Heart left ventricle (tissue), 13 donors: ENCODE results near the gene NTRK3.

Source experiments
- CTCF ChIP-seq, 12 donors: fragments of 200-600 bp; sonication (generic) in 4 of 12; IDR thresholded peaks; one replicate each; pipeline versions ENCODE4 v1.5.0 to v1.8.0; 2018 to 2022; ENCODE audit warnings: antibody characterized with exemption in 12 of 12, mild to moderate bottlenecking in 5 of 12
- POLR2A ChIP-seq, 2 donors: fragments of 450-650 bp; IDR thresholded peaks; one replicate each; pipeline ENCODE4 v1.6.1; 2017; ENCODE audit warnings: antibody characterized with exemption in 2 of 2, mild to moderate bottlenecking in 2 of 2, moderate library complexity in 2 of 2
- donor health status: ischemic (EF 13 %, LVEDD 7.1; RV severe dilation, severe dysfunction).
- donor health status: DM: no; HTN: yes; CAD: no.
- donor health status: DM: no; HTN: no; CAD: no.
- donor health status: ischemic (EF 25% LVEDD 6.9; RV normal size, moderate dysfunction).
- donor health status: ischemic (EF 25% LVEDD 5.7; RV mildly dilated, moderate dysfunction).
- donor health status: ischemic (EF 35%, LVEDD 5.7; RV mildly dilated, moderate dysfunction).
- donor health status: nonischemic (EF 11% LVEDD 7.7; RV severe dilation, severe dysfunction).
- donor health status: DM: yes; HTN: yes; CAD: no.
- donor health status: PGD.
- donor health status: ischemic (EF 29% LVEDD 5.4; RV normal size, mild dysfunction).
- donor health status: nonischemic (EF 23%, LVEDD 6.1; RV moderate dilation, normal function).

- no peak for TF ChIP-seq POLR2A (IDR thresholded peaks at IDR 0.05)
- TF ChIP-seq CTCF (IDR thresholded peaks at IDR 0.05), result no peak
These were observed 963 bp upstream of the NTRK3 start for GRCh38 chr15:88257311-88258092.
